Measurements from ENCODE around the gene NRF1. TPM values are rescaled to one million over a fixed set of nuclear protein-coding genes. Genes with fewer than 3 reads are reported as not detected.

NRF1 gene
- total RNA-seq, 3 donors from 2014 or later = 18.0 to 18.3 (median 18.3) TPM

GRCh38 chr7:129767120-129768015 is 155.8 kb downstream of the NRF1 start:
- no peaks in the 10 kb centered on the region for H3K9me3 Mint-ChIP-seq
- ATAC-seq (no peak), DNase-seq (no peak)
- no peaks in the 10 kb centered on the region for H3K4me1 Mint-ChIP-seq (ENCODE audit: low read depth)
- H3K4me3 Mint-ChIP-seq = no peak overlapping the region
- H3K27me3 Mint-ChIP-seq (ENCODE audit: low read depth) = peaks cover 5% of the 10 kb centered on the region
- H3K36me3 Mint-ChIP-seq (ENCODE audit: insufficient read depth) = no peaks in the 10 kb centered on the region

GRCh38 chr7:129768614-129769399 is 157.3 kb downstream of the NRF1 start:
- Mint-ChIP-seq H3K27me3 (ENCODE audit: low read depth) (peaks cover 5% of the 10 kb centered on the region), H3K4me1 (ENCODE audit: low read depth) (no peaks in the 10 kb centered on the region), H3K4me3 (no peak overlapping the region), H3K9me3 (no peaks in the 10 kb centered on the region), H3K36me3 (ENCODE audit: insufficient read depth) (no peaks in the 10 kb centered on the region)
- ATAC-seq (no peak), DNase-seq (no peak)

GRCh38 chr7:129769400-129769774 is 157.9 kb downstream of the NRF1 start:
- no peak overlapping the region for H3K4me3 Mint-ChIP-seq
- H3K9me3 Mint-ChIP-seq = no peaks in the 10 kb centered on the region
- ATAC-seq = no peak
- no peak for DNase-seq
- peaks cover 5% of the 10 kb centered on the region for H3K27me3 Mint-ChIP-seq (ENCODE audit: low read depth)
- H3K4me1 Mint-ChIP-seq (ENCODE audit: low read depth) = no peaks in the 10 kb centered on the region
- H3K36me3 Mint-ChIP-seq (ENCODE audit: insufficient read depth) = no peaks in the 10 kb centered on the region

GRCh38 chr7:129769866-129770808 is 158.6 kb downstream of the NRF1 start:
- peaks cover 5% of the 10 kb centered on the region for H3K27me3 Mint-ChIP-seq (ENCODE audit: low read depth)
- H3K4me3 Mint-ChIP-seq = no peak overlapping the region
- DNase-seq = no peak
- ATAC-seq = no peak
- no peaks in the 10 kb centered on the region for H3K4me1 Mint-ChIP-seq (ENCODE audit: low read depth)
- H3K9me3 Mint-ChIP-seq = no peaks in the 10 kb centered on the region
- H3K36me3 Mint-ChIP-seq (ENCODE audit: insufficient read depth) = no peaks in the 10 kb centered on the region

GRCh38 chr7:129771201-129771927 is 159.8 kb downstream of the NRF1 start:
- Mint-ChIP-seq H3K27me3 (ENCODE audit: low read depth) (peaks cover 6% of the 10 kb centered on the region), H3K9me3 (no peaks in the 10 kb centered on the region), H3K4me1 (ENCODE audit: low read depth) (no peaks in the 10 kb centered on the region), H3K36me3 (ENCODE audit: insufficient read depth) (no peaks in the 10 kb centered on the region), H3K4me3 (no peak overlapping the region)
- no peak for DNase-seq
- no peak for ATAC-seq

- Mint-ChIP-seq H3K27me3 (ENCODE audit: low read depth) (peaks cover 6% of the 10 kb centered on the region), H3K9me3 (no peaks in the 10 kb centered on the region), H3K36me3 (ENCODE audit: insufficient read depth) (no peaks in the 10 kb centered on the region), H3K4me1 (ENCODE audit: low read depth) (no peaks in the 10 kb centered on the region), H3K4me3 (no peak overlapping the region)
- DNase-seq = no peak
- no peak for ATAC-seq
Observed at GRCh38 chr7:129771928-129772479, 160.5 kb downstream of the NRF1 start.

GRCh38 chr7:129772646-129773280 is 161.2 kb downstream of the NRF1 start:
- no peak for ATAC-seq

GRCh38 chr7:129773328-129773731 is 161.8 kb downstream of the NRF1 start:
- no peak for ATAC-seq

More at GRCh38 chr7:129772646-129773280, 161.2 kb downstream of the NRF1 start:
- H3K27me3 Mint-ChIP-seq (ENCODE audit: low read depth) = peaks cover 13% of the 10 kb centered on the region
- no peak overlapping the region for H3K4me3 Mint-ChIP-seq
- DNase-seq = no peak
- no peaks in the 10 kb centered on the region for H3K36me3 Mint-ChIP-seq (ENCODE audit: insufficient read depth)
- no peaks in the 10 kb centered on the region for H3K9me3 Mint-ChIP-seq
- H3K4me1 Mint-ChIP-seq (ENCODE audit: low read depth) = no peaks in the 10 kb centered on the region

GRCh38 chr7:129773871-129774270 is 162.4 kb downstream of the NRF1 start:
- ATAC-seq = no peak
- no peaks in the 10 kb centered on the region for H3K9me3 Mint-ChIP-seq

More at GRCh38 chr7:129773328-129773731, 161.8 kb downstream of the NRF1 start:
- no peak for DNase-seq
- peaks cover 1% of the 10 kb centered on the region for H3K4me1 Mint-ChIP-seq (ENCODE audit: low read depth)
- H3K36me3 Mint-ChIP-seq (ENCODE audit: insufficient read depth) = no peaks in the 10 kb centered on the region
- no peak overlapping the region for H3K4me3 Mint-ChIP-seq
- no peaks in the 10 kb centered on the region for H3K9me3 Mint-ChIP-seq
- peaks cover 19% of the 10 kb centered on the region for H3K27me3 Mint-ChIP-seq (ENCODE audit: low read depth)

GRCh38 chr7:129774359-129774758 is 162.8 kb downstream of the NRF1 start:
- H3K4me1 Mint-ChIP-seq (ENCODE audit: low read depth) = peaks cover 3% of the 10 kb centered on the region
- no peaks in the 10 kb centered on the region for H3K9me3 Mint-ChIP-seq
- no peak overlapping the region for H3K4me3 Mint-ChIP-seq
- no peaks in the 10 kb centered on the region for H3K36me3 Mint-ChIP-seq (ENCODE audit: insufficient read depth)
- peaks cover 25% of the 10 kb centered on the region for H3K27me3 Mint-ChIP-seq (ENCODE audit: low read depth)
- ATAC-seq = no peak
- no peak for DNase-seq

More at GRCh38 chr7:129773871-129774270, 162.4 kb downstream of the NRF1 start:
- Mint-ChIP-seq H3K36me3 (ENCODE audit: insufficient read depth) (no peaks in the 10 kb centered on the region), H3K27me3 (ENCODE audit: low read depth) (peaks cover 24% of the 10 kb centered on the region), H3K4me3 (no peak overlapping the region), H3K4me1 (ENCODE audit: low read depth) (peaks cover 3% of the 10 kb centered on the region)
- no peak for DNase-seq

GRCh38 chr7:129774871-129775694 is 163.6 kb downstream of the NRF1 start:
- Mint-ChIP-seq H3K4me1 (ENCODE audit: low read depth) (peaks cover 3% of the 10 kb centered on the region), H3K27me3 (ENCODE audit: low read depth) (peaks cover 25% of the 10 kb centered on the region), H3K36me3 (ENCODE audit: insufficient read depth) (no peaks in the 10 kb centered on the region), H3K9me3 (no peaks in the 10 kb centered on the region), H3K4me3 (no peak overlapping the region)
- ATAC-seq = no peak
- DNase-seq = no peak

GRCh38 chr7:129775695-129776361 is 164.3 kb downstream of the NRF1 start:
- DNase-seq (no peak), ATAC-seq (no peak)
- no peak overlapping the region for H3K4me3 Mint-ChIP-seq
- H3K9me3 Mint-ChIP-seq = no peaks in the 10 kb centered on the region
- H3K4me1 Mint-ChIP-seq (ENCODE audit: low read depth) = peaks cover 3% of the 10 kb centered on the region
- H3K27me3 Mint-ChIP-seq (ENCODE audit: low read depth) = peaks cover 25% of the 10 kb centered on the region
- H3K36me3 Mint-ChIP-seq (ENCODE audit: insufficient read depth) = no peaks in the 10 kb centered on the region

Data from activated T-cell treated with anti-CD3 and anti-CD28 coated beads, Interleukin-2, amount 50 U/mL, for 4 hours (primary cell).